Right hindlimb (tissue), 1 donor: ENCODE data around the gene MRPS34.
A peak's percentile ranks its signal among the peaks of the same experiment; 100 is the strongest.

Experiments
- DNase-seq: peaks from one replicate; pipeline ENCODE4 v3.0.0-alpha.2; 2018

MRPS34 gene

DNA sequence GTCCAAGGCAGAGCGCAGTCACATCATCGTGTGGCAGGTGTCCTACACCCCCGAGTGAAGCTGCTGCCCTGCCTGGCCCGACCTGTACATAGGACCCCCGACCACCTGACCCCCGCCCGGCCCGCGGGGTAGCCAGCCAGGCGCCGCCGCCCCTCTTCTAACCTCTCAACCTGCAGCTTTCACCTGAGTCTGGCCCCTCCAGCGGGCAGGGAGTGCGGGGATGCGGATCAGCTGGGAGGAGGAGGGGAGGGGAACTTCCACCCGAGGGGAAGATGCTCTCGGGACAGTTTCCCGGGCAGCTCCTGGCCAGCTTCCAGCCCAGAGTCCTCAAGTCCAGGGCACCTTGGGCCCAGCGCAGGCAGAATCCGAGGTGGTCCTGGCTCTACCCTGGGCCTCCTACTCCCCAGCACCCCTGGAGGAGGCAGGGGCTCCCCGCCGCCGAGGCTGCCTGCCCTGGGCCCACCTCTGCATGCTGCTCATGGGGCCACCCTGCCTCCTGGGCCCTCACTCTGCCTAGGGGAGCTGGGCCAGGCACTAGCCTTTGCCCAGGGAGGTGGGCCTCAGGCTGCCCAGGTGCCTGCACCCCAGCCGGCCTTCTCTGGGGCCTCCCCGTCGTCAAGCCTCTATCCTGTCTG lies 4.0 kb downstream of the MRPS34 start:
- peak; percentile 34 for DNase-seq

DNA sequence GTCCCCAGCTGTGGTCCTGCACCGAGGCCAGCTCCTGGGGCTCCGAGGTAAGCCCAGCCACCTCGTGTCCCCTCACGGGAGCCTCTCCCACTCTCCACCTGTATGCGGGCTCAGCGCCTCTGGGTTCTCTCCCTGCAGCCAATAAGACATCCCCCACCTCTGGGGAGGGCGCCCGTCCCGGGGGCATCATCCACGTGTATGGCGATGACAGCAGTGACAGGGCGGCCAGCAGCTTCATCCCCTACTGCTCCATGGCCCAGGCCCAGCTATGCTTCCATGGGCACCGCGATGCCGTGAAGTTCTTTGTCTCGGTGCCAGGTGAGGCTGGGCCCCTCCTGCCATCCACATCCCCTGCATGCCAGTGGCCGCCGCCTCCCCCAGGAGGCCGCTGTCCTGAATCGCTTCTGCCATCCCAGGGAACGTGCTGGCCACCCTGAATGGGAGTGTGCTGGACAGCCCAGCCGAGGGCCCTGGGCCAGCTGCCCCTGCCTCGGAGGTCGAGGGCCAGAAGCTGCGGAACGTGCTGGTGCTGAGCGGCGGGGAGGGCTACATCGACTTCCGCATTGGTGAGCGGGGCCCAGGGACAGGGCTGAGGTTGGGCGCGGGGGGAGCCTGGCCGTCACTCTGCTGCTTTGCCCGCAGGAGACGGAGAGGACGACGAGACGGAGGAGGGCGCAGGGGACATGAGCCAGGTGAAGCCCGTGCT lies 4.7 kb downstream of the MRPS34 start:
- no peak for DNase-seq

DNA sequence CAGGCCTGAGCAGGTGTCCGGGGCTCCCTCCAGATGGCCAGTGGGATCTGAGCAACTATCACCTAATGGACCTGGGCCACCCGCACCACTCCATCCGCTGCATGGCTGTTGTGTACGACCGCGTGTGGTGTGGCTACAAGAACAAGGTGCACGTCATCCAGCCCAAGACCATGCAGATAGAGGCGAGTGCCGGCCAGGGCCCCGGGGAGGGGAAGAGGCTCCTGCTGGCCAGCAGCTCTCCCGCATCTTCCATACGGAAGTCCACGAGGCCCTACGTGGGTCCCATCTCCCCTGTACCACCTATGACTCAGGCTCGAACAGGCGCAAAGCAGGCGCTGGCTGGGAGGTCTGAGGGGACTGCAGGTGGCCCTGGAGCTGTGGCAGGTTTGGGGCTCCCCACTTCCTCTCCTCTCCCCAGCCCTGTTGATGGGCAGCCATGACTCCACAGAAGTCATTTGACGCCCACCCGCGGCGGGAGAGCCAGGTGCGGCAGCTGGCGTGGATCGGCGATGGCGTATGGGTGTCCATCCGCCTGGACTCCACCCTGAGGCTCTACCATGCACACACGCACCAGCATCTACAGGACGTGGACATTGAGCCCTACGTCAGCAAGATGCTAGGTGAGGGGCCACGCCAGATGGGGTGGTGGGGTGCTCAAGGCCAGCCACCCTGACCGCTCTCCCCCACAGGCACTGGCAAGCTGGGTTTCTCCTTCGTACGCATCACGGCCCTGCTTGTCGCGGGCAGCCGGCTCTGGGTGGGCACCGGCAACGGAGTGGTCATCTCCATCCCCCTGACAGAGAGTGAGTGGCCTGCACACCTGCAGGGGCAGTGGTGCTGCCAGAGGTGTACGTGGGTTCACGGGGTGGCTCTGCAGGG lies 5.6 kb downstream of the MRPS34 start:
- no peak for DNase-seq

DNA sequence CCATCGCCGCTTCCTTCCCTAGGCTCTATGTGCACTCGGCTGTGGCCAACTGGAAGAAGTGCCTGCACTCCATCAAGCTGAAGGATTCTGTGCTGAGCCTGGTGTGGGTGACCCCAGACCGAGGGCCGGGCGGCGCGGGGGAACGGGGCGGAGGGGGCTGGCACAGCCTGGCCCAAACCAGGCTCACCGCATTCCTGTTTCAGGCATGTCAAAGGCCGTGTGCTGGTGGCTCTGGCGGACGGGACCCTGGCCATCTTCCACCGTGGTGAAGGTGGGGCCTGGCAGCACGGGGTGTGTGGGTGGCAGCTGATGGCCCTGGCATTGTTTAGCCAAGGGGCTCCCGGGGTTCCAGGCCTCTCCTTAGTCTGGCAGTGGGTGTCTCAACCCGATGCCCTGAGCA lies 6.2 kb downstream of the MRPS34 start:
- DNase-seq = no peak

DNA sequence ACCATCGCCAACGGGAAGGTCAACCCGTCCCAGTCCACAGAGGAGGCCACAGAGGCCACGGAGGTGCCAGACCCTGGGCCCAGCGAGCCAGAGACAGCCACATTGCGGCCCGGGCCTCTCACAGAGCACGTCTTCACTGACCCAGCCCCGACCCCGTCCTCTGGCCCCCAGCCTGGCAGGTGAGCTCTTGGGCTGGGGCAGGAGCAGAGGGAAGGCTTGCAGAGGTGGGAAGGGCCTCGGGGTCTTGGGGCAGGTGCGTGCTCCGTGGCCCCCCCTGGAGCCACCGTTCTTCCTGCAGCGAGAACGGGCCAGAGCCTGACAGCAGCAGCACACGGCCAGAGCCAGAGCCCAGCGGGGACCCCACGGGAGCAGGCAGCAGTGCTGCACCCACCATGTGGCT lies 6.7 kb downstream of the MRPS34 start:
- no peak for DNase-seq

DNA sequence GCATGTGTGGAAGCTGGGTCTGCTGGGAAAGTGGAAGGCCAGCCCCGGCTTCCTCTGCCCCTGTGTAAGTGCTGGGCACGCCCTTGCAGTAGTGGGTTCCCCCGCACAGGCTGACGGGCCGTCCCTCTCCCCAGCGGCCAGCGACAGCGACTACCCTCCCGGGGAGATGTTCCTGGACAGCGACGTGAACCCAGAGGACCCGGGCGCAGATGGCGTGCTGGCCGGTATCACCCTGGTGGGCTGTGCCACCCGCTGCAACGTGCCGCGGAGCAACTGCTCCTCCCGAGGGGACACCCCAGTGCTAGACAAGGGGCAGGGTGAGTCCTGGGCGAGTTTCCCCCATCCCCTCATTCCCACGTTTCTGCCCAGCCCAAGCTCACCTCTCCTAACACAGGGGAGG lies 7.1 kb downstream of the MRPS34 start:
- no peak for DNase-seq

DNA sequence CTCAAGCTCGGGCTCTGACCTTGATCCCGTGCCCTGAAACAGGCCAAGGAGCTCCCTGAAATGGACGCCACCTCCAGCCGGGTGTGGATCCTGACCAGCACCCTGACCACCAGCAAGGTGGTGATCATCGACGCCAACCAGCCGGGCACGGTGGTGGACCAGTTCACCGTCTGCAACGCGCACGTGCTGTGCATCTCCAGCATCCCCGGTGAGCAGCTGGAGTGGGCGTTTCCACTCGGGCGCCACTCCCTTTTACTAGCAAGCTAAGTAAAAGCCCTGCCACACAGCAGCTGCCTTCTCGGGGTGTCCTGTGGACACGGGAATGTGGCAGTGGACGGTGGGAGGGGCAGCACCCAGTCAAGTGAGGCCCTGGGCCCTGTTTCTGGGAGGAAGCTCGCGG lies 8.0 kb downstream of the MRPS34 start:
- peak; percentile 23 for DNase-seq

DNA sequence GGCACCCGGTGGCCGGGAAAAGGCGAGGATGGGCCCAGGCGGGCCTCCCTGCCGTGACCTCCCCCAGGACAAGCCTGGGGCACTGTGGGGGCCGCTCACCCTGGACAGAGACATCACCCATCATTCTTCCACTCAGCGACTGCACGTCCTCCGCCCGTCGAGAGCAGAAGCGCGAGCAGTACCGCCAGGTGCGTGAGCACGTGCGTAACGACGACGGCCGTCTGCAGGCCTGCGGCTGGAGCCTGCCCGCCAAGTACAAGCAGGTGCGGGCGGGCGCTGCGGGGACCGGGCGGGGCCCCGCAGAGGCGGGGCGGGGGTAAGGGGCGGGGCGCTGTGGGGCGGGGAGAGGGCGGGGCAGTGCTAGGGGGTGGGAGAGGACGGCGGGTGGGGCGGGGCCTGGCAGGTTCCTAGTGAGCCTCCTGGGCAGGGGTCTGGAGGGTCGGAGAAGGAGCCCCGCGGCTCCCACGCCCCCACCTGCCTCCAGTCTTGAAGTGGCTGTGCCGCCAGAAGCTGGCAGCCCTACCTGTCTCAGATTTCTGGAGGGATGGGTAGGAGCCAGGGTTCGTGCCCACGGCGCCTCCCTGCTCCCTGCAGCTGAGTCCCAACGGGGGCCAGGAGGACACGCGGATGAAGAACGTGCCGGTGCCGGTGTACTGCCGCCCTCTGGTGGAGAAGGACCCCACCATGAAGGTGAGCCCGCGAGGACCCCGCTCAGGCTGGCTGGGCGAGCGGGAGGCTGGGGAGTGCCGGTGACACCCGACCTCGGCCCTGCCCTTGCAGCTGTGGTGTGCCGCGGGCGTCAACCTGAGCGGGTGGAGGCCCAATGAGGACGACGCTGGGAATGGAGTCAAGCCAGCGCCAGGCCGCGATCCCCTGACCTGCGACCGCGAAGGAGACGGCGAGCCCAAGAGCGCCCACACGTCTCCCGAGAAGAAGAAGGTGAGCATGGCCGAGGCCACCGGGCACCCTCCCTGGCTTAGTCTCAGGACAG lies 9.1 kb downstream of the MRPS34 start:
- DNase-seq = no peak

DNA sequence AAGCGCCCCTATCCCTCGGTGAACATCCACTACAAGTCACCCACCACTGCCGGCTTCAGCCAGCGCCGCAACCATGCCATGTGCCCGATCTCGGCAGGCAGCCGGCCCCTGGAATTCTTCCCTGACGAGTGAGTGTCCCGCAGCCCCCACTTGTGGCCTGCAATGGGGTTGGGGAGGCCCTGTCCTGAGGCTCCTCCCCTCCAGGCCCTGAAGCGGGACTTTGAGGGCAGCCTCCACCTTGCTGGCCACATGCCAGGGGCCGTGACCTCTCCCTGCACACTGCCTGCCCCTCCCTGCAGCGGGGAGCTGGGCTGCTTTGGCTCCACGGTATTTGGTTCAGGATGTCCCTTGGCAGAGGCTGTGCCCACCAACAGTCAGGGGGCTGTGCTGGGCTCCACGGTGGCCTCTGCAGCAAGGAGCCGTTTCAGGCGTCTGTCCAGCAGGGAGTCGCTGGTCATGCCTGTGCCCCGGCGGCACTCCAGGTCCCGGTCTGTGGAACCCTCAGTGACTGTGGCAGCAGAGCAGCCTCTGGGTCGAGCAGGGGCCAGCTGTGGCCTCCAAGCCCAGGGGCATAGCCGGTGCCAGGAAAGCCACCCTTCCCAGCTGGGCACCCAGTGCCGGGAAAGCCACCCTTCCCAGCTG lies 9.9 kb downstream of the MRPS34 start:
- DNase-seq = no peak

DNA sequence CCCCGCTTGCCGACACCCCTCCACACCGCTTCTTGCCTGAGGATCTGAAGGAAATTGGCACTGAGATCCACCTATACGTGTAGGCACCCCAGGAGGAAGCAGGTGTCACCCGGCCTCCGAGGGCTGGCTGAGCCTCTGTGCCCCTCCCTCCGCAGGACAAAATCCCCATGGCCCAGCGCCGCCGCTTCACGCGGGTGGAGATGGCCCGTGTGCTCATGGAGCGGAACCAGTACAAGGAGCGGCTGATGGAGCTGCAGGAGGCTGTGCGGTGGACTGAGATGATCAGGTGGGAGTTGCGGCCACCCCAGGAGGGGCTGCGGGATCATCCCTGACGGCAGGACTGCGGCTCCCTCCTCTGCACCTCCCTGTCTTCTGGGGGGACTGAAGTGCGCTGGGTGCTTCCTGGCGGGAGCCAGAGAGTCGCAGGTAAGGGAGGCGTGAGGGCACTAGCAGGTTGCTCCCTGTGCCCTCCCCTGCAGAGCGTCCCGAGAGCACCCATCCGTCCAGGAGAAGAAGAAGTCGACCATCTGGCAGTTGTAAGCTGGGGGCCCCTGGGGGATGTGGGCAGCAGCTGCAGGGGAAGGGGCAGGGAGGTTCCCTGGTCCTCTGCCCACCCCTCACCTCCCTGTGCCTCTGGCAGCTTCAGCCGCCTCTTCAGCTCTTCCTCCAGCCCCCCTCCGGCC lies 10.6 kb downstream of the MRPS34 start:
- DNase-seq = peak; percentile 21

DNA sequence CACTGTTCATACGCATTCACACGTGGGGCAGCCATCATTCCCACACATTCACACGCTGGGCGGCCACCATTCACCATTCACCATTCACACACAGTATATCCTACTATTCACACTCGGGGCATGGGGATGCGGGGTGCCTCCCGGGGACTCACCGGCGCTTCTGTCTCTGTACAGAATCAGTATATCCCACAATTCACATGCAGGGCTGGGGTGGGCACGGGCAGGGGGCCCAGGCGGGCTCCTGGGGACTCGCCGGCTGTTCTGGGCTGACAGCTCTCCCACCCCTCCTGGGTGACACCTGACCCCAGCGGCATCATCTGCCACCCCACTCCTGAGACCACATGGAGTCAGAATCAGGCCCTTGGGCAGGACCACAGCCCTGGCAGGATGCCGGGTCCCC lies 11.2 kb downstream of the MRPS34 start:
- peak; percentile 11 for DNase-seq

DNA sequence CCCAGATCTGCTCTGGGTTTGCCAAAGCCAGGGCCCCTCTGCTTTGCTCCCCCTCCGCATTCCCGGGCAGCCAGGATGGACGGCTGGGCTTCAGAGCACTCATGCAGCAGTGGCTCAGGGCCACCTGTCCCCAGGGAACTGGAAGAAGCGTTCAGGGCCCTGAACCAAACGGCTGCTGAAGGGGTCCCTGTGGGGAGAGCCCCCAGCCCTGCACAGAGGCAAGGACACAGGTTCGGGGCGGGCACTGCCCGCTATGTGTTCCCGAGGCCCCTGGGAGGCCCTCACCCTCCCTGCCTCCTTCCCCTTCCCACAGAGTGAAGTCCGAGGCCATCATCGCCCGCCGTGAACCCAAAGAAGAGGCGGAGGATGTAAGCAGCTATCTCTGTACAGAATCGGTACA lies 12.0 kb downstream of the MRPS34 start:
- DNase-seq = peak; percentile 12

DNA sequence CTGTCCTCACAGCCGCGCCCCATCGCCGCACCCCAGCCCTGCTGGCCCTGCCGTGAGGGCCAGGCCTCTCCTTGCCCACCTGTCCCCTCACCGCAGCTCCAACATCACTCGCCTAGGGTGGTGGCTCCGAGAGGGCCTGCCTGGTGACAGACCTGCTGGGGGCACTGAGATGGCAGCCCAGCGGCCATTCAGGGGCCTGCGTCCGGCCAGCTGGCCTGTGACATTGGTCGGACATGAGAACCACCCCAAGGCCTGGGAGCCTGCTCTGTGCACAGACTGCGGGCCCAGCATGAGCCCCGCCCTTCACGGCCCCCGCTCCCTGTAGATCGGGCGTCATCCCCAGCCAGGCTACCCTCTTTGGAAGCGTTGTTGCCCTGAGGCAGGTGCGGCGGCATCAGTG lies 13.4 kb downstream of the MRPS34 start:
- no peak for DNase-seq

DNA sequence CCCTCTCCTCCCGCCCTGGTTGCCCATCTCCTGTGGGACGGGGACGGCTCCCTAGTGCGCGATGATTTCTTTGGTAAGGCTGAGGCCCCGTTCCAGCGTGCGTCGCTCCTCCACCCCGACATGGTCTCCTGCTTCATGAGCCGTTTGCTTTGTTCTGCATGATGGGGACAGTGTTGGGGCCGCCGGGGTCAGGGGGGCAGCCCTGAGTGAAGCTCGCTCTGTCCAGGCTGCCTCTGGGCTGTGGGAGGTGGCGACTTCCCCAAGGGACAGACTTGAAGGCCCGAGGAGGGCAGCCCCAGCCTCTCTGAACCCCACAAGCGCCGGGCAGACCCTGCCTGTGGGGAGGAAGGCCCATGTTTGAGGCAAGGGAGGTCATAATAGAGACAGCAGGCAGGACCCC lies 14.0 kb downstream of the MRPS34 start:
- no peak for DNase-seq

DNA sequence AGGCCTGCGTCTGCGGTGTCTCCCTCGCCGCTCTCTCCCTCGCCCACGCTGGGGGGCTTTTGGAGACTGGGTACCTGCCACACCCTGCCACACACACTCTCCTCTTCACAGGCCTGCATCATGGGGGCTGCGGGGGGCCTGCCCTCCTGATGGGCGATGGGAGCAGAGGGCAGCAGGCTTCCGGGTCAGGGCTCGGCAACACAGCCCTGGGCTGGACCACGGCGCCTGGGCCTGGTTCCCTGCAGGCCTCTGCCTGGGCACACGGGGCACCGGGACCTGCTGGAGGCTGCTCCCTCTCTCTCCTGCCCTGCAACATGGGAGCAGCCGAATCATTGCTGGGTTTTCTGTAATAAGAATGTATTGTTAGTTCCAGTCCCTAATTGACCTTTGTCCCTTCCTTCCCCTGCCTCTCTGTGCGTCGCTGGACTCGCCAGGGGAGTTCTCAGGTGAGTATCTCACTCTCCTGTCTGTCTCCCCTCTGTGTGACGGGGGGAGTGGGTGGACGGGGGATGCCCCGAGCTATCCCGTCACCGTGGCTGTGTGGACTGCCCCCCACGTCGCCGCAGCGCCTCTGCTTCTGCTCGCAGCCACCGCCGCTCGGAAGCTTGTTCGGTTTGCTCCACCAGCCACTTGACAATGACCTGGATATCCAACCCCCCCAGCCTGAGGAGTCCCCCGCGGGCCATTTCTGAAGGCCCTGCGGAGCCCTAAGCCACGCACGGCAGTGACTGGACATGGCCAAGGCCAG lies 15.0 kb downstream of the MRPS34 start:
- DNase-seq = no peak

DNA sequence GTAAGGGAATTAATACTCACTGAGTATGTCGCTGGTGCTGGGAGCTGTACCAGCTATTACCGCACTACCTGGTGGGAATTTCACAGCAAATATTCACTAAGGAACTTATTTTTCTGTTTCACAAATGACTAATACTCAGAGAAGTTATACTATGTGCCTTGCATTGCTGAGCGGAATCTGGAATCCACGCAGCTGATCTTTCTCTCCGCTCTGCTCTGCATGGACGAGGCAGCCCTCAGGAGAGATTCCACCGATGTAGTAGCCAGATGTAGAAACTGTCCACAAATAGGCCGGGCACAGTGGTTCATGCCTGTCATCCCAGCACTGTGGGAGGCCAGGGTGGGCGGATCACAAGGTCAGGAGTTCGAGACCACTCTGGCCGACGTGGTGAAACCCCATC lies 18.7 kb downstream of the MRPS34 start:
- no peak for DNase-seq

DNA sequence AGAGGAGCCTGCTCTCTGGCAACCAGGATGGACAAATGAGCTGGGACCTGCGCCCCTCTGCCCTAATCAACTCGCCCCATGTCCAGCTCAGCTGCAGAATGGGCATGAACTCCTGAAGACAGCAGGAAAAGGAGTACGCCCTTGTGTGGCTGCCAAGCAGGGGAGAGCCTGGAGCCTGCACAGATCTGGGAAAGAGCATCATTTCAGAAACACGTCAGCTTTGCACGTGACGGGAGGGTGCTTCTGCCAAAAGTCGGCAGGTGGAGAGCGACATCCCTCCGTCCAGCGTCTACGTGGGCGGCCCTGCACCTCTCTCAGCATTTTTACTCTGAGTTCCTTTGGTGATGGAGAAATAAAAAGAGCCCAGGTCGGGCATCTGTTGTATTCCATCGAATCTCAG lies 20.1 kb downstream of the MRPS34 start:
- DNase-seq = no peak

DNA sequence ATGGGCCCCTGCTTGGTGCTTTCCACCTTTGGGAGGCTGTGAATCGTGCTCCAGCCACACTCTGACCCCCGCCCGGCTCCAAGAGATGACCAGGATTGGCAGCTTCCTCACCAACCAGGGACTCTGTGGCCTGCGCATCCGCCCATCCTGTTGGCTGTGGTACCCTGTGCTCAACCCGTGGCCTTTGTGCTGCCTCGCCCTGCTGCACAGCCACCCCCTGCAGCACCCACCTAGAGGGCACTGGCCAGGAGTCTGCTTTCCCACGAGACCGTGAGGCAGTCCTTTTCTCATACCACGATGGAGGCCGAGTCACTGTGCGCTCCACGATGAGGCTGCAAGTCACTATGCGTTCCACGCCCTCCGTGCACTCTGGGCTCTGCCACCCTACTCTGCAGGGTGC lies 21.0 kb downstream of the MRPS34 start:
- no peak for DNase-seq

DNA sequence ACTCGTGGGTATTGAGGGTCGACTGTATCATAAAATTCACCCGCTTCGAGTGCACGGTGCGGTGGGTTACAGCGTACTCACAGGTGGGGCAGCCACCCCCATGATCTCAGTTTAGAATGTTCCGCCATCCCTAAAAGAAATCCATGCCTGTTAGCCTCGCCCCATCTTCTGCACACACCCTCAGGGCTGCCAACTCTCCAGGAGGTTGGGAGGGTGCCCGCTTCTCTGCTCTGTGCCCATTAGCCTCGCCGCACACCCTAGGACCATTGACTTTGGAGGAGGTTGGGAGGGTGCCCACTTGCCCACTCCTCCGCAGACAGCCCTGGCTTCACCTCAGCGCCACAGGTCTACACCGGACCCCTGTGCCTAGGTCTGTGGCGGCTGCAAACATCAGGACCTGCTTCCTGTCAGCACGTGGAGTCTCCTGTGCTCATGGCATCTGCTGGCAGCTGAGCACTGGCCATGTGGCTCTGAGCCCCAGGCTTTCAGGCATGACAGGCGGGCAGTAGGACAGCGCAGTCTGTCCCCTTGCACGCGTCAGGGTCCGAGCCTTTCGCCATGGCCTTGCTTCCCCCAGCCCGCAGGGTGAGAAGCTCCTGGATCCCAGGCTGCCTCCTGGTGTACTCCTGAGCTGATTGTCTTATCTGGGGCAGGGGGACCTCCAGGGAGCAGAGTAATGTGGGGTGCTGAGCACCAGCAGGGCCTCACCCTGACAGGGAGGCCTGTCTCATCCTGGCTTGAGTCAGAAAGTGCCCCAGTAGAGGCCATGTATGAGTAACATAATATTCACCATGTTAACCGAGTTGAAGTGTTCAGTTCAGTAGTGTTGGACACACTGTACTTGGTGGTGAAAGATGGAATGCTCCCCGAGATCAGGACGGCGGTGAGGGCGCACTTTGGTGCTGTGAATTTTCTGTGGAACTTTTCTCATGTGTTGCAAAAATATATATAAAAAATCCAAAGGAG lies 23.5 kb downstream of the MRPS34 start:
- DNase-seq = no peak

DNA sequence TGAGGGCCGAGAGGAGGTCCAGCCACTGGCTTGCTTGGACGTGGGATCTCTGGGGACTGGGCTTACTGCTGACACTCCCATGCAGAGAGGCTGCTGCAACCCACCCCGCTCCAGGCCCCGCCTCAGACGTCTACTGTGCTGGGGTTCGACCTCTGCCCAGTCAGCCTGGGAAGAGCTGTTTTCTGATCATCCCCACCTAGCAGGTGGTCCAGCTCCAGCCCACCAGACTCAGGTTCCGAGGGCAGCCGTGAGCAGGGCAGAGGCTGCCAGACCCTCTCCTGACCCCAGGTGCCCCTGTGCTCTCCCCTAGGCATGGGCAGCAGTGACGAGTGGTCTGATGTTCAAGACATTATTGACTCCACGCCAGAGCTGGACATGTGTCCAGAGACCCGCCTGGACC lies 25.0 kb downstream of the MRPS34 start:
- no peak for DNase-seq
